Fibroblast of skin of abdomen (primary cell): ENCODE data around the gene SEMA4B.
A peak's percentile ranks its signal among the peaks of the same experiment; 100 is the strongest.

Experiments used
- DNase-seq: peaks from one replicate; pipeline ENCODE4 v3.0.0-alpha.2; 2013

SEMA4B gene

GRCh38 chr15:90208356-90208755 is 7.2 kb downstream of the SEMA4B start:
- DNase-seq, result no peak

- no peak for DNase-seq
Measured at GRCh38 chr15:90209591-90209990, 8.5 kb downstream of the SEMA4B start.

GRCh38 chr15:90210593-90210992 is 9.5 kb downstream of the SEMA4B start:
- no peak for DNase-seq

GRCh38 chr15:90211009-90211408 is 9.9 kb downstream of the SEMA4B start:
- DNase-seq, result no peak

- peak; percentile 49 for DNase-seq
Measured at GRCh38 chr15:90211440-90212143, 10.5 kb downstream of the SEMA4B start.

GRCh38 chr15:90212221-90213098 is 11.3 kb downstream of the SEMA4B start:
- no peak for DNase-seq

- no peak for DNase-seq
Measured at GRCh38 chr15:90213122-90213817, 12.1 kb downstream of the SEMA4B start.

GRCh38 chr15:90213818-90214204 is 12.7 kb downstream of the SEMA4B start:
- no peak for DNase-seq

GRCh38 chr15:90214553-90215196 is 13.5 kb downstream of the SEMA4B start:
- DNase-seq, result no peak

GRCh38 chr15:90217671-90218394 is 16.7 kb downstream of the SEMA4B start:
- DNase-seq, result no peak

GRCh38 chr15:90219421-90220141 is 18.5 kb downstream of the SEMA4B start:
- no peak for DNase-seq

- peak; percentile 80 for DNase-seq
Measured at GRCh38 chr15:90221246-90221900, 20.2 kb downstream of the SEMA4B start.

- no peak for DNase-seq
Measured at GRCh38 chr15:90222547-90222946, 21.4 kb downstream of the SEMA4B start.

- no peak for DNase-seq
Measured at GRCh38 chr15:90223441-90224165, 22.5 kb downstream of the SEMA4B start.

- DNase-seq, result no peak
Measured at GRCh38 chr15:90225047-90225446, 23.9 kb downstream of the SEMA4B start.

GRCh38 chr15:90225504-90226234 is 24.5 kb downstream of the SEMA4B start:
- no peak for DNase-seq

- DNase-seq, result no peak
Measured at GRCh38 chr15:90227336-90227735, 26.2 kb downstream of the SEMA4B start.

GRCh38 chr15:90227816-90228772 is 27.0 kb downstream of the SEMA4B start:
- DNase-seq, result no peak
